Bone marrow (tissue), 2 donors: ENCODE data around the gene INTS12.
"Not testable (repeated sequence)": the region's sequence is repeated elsewhere in the genome, so short reads cannot be mapped to it uniquely, and the experiment has no call there.

Experiments used
- DNase-seq, 2 donors: peaks; one replicate each; lab custom pipeline; 2025; lab: John Stamatoyannopoulos, UW

INTS12 gene

GRCh38 chr4:105708181-105709080 lies at the start of gene INTS12, which contains the start of gene GSTCD:
Gene INTS12, minus strand, starts transcription at chr4:105708689. Its CDS starts 8,684 bp downstream, at chr4:105700005.
Gene GSTCD, plus strand, starts transcription at chr4:105708784. Its CDS starts 8,830 bp downstream, at chr4:105717614.
- peak; percentile 78 to 80 for DNase-seq

GRCh38 chr4:105755375-105755774 lies 46.9 kb upstream of the INTS12 start:
- DNase-seq: no peak

GRCh38 chr4:105753361-105753760 lies 44.9 kb upstream of the INTS12 start:
- no peak for DNase-seq

GRCh38 chr4:105751718-105752299 lies 43.3 kb upstream of the INTS12 start:
- DNase-seq: no peak

- no peak for DNase-seq
Measured at GRCh38 chr4:105748222-105748621, 39.7 kb upstream of the INTS12 start.

- DNase-seq: no peak
Measured at GRCh38 chr4:105741548-105741947, 33.1 kb upstream of the INTS12 start.

GRCh38 chr4:105735217-105735616 lies 26.7 kb upstream of the INTS12 start:
- DNase-seq: not testable (repeated sequence)

GRCh38 chr4:105729895-105730294 lies 21.4 kb upstream of the INTS12 start:
- DNase-seq: not testable (repeated sequence)

GRCh38 chr4:105725623-105726022 lies 17.1 kb upstream of the INTS12 start:
- DNase-seq: no peak

- no peak for DNase-seq
Measured at GRCh38 chr4:105719204-105719603, 10.7 kb upstream of the INTS12 start.

GRCh38 chr4:105715692-105716278 lies 7.3 kb upstream of the INTS12 start:
- peak in 1 of 2 donors; percentile 10 for DNase-seq

GRCh38 chr4:105714932-105715331 lies 6.4 kb upstream of the INTS12 start:
- DNase-seq: no peak

GRCh38 chr4:105714071-105714521 lies 5.6 kb upstream of the INTS12 start:
- DNase-seq: peak in 1 of 2 donors; percentile 34

GRCh38 chr4:105712766-105713165 lies 4.3 kb upstream of the INTS12 start:
- DNase-seq: no peak

- DNase-seq: no peak
Measured at GRCh38 chr4:105710678-105711077, 2.2 kb upstream of the INTS12 start.

GRCh38 chr4:105710012-105710600 lies 1.6 kb upstream of the INTS12 start:
- no peak for DNase-seq

- peak; percentile 11 to 40 for DNase-seq
Measured at GRCh38 chr4:105709081-105709450, 577 bp upstream of the INTS12 start.

GRCh38 chr4:105707782-105708180 lies 708 bp downstream of the INTS12 start:
- DNase-seq: no peak

GRCh38 chr4:105698607-105699006 lies 9.9 kb downstream of the INTS12 start:
- no peak for DNase-seq

- DNase-seq: not testable (repeated sequence)
Measured at GRCh38 chr4:105695832-105696231, 12.7 kb downstream of the INTS12 start.

GRCh38 chr4:105694812-105695211 lies 13.7 kb downstream of the INTS12 start:
- not testable (repeated sequence) for DNase-seq

GRCh38 chr4:105686571-105686970 lies 21.9 kb downstream of the INTS12 start:
- no peak for DNase-seq
